BLaER1 (cell line): ENCODE measurements around the gene MALAT1.

ENCODE experiments used
- H3K27ac ChIP-seq: shearing (Covaris generic); formaldehyde crosslinking; 2 replicates; pipeline ENCODE4 v1.8.1; 2022
- H3K27me3 ChIP-seq: shearing (Covaris generic); formaldehyde crosslinking; 2 replicates; pipeline ENCODE4 v1.8.1; 2022
- H3K36me3 ChIP-seq: shearing (Covaris generic); formaldehyde crosslinking; 2 replicates; pipeline ENCODE4 v1.8.1; 2022
- H3K4me1 ChIP-seq: shearing (Covaris generic); formaldehyde crosslinking; 2 replicates; pipeline ENCODE4 v1.8.1; 2022
- H3K4me2 ChIP-seq: shearing (Covaris generic); formaldehyde crosslinking; 2 replicates; pipeline ENCODE4 v1.8.1; 2022
- H3K4me3 ChIP-seq: shearing (Covaris generic); formaldehyde crosslinking; 2 replicates; pipeline ENCODE4 v1.8.1; 2022
- H3K9ac ChIP-seq: shearing (Covaris generic); formaldehyde crosslinking; 2 replicates; pipeline ENCODE4 v1.8.1; 2022
- H3K9me3 ChIP-seq: shearing (Covaris generic); formaldehyde crosslinking; 2 replicates; pipeline ENCODE4 v1.8.1; 2022
- H4K20me1 ChIP-seq: shearing (Covaris generic); formaldehyde crosslinking; 2 replicates; pipeline ENCODE4 v1.8.1; 2022
- Cebpa-rat ChIP-seq: shearing (Covaris generic); IDR thresholded peaks from 2 replicates; pipeline ENCODE4 v1.8.1; 2022

MALAT1 gene

DNA sequence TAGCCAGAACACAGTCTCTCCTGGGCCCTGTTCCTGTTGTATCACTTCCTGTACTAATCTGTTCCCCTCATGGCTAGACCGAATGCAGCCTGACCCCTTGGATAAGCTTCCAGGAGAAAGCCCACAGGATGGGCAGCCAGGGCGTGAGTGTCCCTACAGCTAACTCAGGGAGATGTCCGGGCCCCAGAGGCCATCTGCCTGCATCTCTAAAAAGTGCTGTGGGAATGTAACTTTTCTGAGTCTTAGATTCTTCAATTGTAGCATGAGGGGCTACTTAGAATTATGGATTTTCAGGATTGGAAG is 7.7 kb upstream of the MALAT1 start:
- H3K4me2 ChIP-seq: peak overlapping the region; percentile 92
- no peak for TF ChIP-seq Cebpa-rat
- H3K36me3 ChIP-seq: no peaks in the 10 kb centered on the region
- H3K9ac ChIP-seq: peak overlapping the region; percentile 76; the same call in 1 of the 2 replicates
- H4K20me1 ChIP-seq: no peaks in the 10 kb centered on the region
- H3K4me1 ChIP-seq: peaks cover 99% of the 10 kb centered on the region
- H3K27ac ChIP-seq: peak overlapping the region; percentile 91
- no peaks in the 10 kb centered on the region for H3K9me3 ChIP-seq
- no peaks in the 10 kb centered on the region for H3K27me3 ChIP-seq
- peak overlapping the region; percentile 15; the same call in 1 of the 2 replicates for H3K4me3 ChIP-seq

DNA sequence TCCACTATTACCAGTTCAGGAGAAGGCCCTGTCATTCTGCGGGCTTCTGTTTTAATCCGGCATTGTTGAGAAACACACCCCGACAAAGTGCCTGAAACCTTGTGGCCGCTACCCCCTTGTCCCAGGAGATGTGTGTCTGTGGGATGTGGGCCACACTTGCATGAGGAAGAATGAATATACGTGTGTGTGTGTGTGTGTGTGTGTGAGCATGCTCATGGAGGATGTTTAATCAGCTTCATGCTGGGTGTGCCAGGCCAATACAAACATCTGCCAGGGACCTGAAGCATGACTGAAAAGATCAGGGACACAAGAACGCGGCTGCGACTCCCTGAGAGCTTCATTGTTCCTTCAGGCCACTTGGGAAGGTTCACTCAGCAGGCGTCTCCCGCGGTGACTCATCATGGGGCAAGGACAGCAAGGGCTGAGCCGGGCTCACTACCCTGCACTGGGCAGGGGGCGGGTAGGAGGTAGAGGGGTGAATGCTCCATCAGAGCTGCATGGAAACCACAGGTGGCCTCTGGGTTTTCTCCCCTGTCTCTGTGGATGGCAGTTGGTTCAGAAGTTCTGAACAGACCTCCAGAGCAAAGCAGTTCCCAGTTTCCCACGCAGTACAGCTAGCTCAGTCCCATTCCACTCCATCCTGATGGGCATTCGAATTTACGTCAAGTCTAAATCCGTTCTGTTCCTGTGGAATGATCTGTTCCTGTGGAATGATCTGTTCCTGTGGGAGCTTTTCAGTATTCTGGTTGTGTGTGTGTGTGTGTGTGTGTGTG is 7.0 kb upstream of the MALAT1 start:
- peaks cover 99% of the 10 kb centered on the region for H3K4me1 ChIP-seq

DNA sequence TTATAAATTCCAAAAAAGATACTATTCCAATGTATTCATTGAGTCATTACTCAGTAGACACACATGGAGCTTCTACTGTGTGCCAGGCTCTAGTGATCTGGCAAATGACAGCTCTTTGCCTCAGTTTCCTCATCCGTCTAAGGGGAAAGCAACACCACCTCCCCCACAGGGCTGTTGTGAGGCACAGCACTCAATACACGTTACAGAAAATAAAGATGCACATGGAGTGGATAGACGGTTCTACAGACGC is 6.5 kb upstream of the MALAT1 start:
- Histone ChIP-seq H3K4me1 (peaks cover 96% of the 10 kb centered on the region), H4K20me1 (no peaks in the 10 kb centered on the region), H3K4me2 (peak overlapping the region; percentile 92), H3K27me3 (no peaks in the 10 kb centered on the region), H3K9me3 (no peaks in the 10 kb centered on the region), H3K27ac (peak overlapping the region; percentile 91), H3K9ac (peak overlapping the region; percentile 76), H3K4me3 (peak overlapping the region; percentile 50; the same call in 1 of the 2 replicates), H3K36me3 (no peaks in the 10 kb centered on the region)
- TF ChIP-seq Cebpa-rat: no peak

More for the DNA sequence above, 7.0 kb upstream of the MALAT1 start:
- peak overlapping the region; percentile 76 for H3K9ac ChIP-seq
- H3K27me3 ChIP-seq: no peaks in the 10 kb centered on the region
- peak overlapping the region; percentile 50 for H3K4me3 ChIP-seq
- H3K4me2 ChIP-seq: peak overlapping the region; percentile 92
- H3K36me3 ChIP-seq: no peaks in the 10 kb centered on the region
- TF ChIP-seq Cebpa-rat: peak; percentile 40; the same call in 1 of the 2 replicates
- H3K9me3 ChIP-seq: no peaks in the 10 kb centered on the region
- H4K20me1 ChIP-seq: no peaks in the 10 kb centered on the region
- H3K27ac ChIP-seq: peak overlapping the region; percentile 91

GRCh38 chr11:65492637-65493366 is 6.0 kb upstream of the MALAT1 start:
- no peaks in the 10 kb centered on the region for H3K36me3 ChIP-seq
- H3K4me1 ChIP-seq: peaks cover 92% of the 10 kb centered on the region
- no peaks in the 10 kb centered on the region for H3K9me3 ChIP-seq
- peak overlapping the region; percentile 50 for H3K4me3 ChIP-seq
- H3K27ac ChIP-seq: peak overlapping the region; percentile 91
- peak overlapping the region; percentile 76 for H3K9ac ChIP-seq
- TF ChIP-seq Cebpa-rat: no peak
- peak overlapping the region; percentile 92 for H3K4me2 ChIP-seq
- no peaks in the 10 kb centered on the region for H4K20me1 ChIP-seq
- no peaks in the 10 kb centered on the region for H3K27me3 ChIP-seq

GRCh38 chr11:65493367-65494176 is 5.3 kb upstream of the MALAT1 start:
- Histone ChIP-seq H4K20me1 (no peaks in the 10 kb centered on the region), H3K4me2 (peak overlapping the region; percentile 92), H3K4me3 (peak overlapping the region; percentile 50), H3K9ac (peak overlapping the region; percentile 76), H3K9me3 (no peaks in the 10 kb centered on the region), H3K27me3 (no peaks in the 10 kb centered on the region), H3K36me3 (no peaks in the 10 kb centered on the region), H3K27ac (peak overlapping the region; percentile 91), H3K4me1 (peaks cover 84% of the 10 kb centered on the region)
- TF ChIP-seq Cebpa-rat: no peak

GRCh38 chr11:65496304-65497140 is 2.3 kb upstream of the MALAT1 start:
- Histone ChIP-seq H3K9me3 (no peaks in the 10 kb centered on the region), H3K9ac (peak overlapping the region; percentile 85), H3K4me3 (peak overlapping the region; percentile 56), H3K27me3 (no peaks in the 10 kb centered on the region), H3K27ac (peak overlapping the region; percentile 92), H3K4me2 (peak overlapping the region; percentile 91), H3K36me3 (peaks cover 14% of the 10 kb centered on the region), H3K4me1 (peaks cover 55% of the 10 kb centered on the region), H4K20me1 (peaks cover 23% of the 10 kb centered on the region)
- TF ChIP-seq Cebpa-rat: no peak

GRCh38 chr11:65497141-65498041 is 1.5 kb upstream of the MALAT1 start:
- H3K4me2 ChIP-seq: peak overlapping the region; percentile 91
- peaks cover 32% of the 10 kb centered on the region for H4K20me1 ChIP-seq
- peak overlapping the region; percentile 100 for H3K9ac ChIP-seq
- no peaks in the 10 kb centered on the region for H3K9me3 ChIP-seq
- H3K4me1 ChIP-seq: peaks cover 46% of the 10 kb centered on the region
- no peaks in the 10 kb centered on the region for H3K27me3 ChIP-seq
- peak overlapping the region; percentile 100 for H3K27ac ChIP-seq
- peak; percentile 52; the same call in 1 of the 2 replicates for TF ChIP-seq Cebpa-rat
- peaks cover 22% of the 10 kb centered on the region for H3K36me3 ChIP-seq
- peak overlapping the region; percentile 83 for H3K4me3 ChIP-seq

- Histone ChIP-seq H3K4me3 (peak overlapping the region; percentile 83), H3K27me3 (no peaks in the 10 kb centered on the region), H3K36me3 (peaks cover 30% of the 10 kb centered on the region), H3K9ac (peak overlapping the region; percentile 100), H3K4me2 (peak overlapping the region; percentile 89), H4K20me1 (peaks cover 40% of the 10 kb centered on the region), H3K27ac (peak overlapping the region; percentile 100), H3K9me3 (no peaks in the 10 kb centered on the region), H3K4me1 (peaks cover 38% of the 10 kb centered on the region)
- peak; percentile 94 for TF ChIP-seq Cebpa-rat
Observed at GRCh38 chr11:65498042-65498726, 661 bp upstream of the MALAT1 start.
